H1 (cell line): ENCODE data around the gene RIPPLY1.

Source experiments
- EZH2 ChIP-seq: fragments of 200-600 bp; sonication (generic); IDR thresholded peaks from 2 replicates; pipeline ENCODE4 v1.7.1; 2012; ENCODE audit warnings: low read depth, mild to moderate bottlenecking, moderate library complexity, low read length, inconsistent platforms; ENCODE audit not compliant: severe bottlenecking
- RAD21 ChIP-seq, 2 experiments: IDR thresholded peaks in 1 of 2; conservative IDR thresholded peaks in 1 of 2; 2 replicates each; pipeline ENCODE4 v1.6.1; 2011; ENCODE audit warnings: low read depth in 2 of 2, low read length in 2 of 2, improper control_type of control experiment in 1 of 2, inconsistent platforms in 1 of 2, mild to moderate bottlenecking in 1 of 2, moderate library complexity in 1 of 2
- TBP ChIP-seq: IDR thresholded peaks from 2 replicates; pipeline ENCODE4 v1.6.1; 2011; ENCODE audit warnings: low read depth, low read length, improper control_type of control experiment
- TF ChIP-seq, protein P1 (sequence below), 3 experiments: IDR thresholded peaks; 1 replicate in 2 of 3; 2 replicates in 1 of 3; pipeline versions ENCODE4 v1.5.1 to v1.6.1; 2011; ENCODE audit warnings: low read length in 3 of 3, mild to moderate bottlenecking in 3 of 3, inconsistent platforms in 2 of 3, low read depth in 1 of 3, moderate library complexity in 1 of 3; ENCODE audit not compliant: insufficient read depth in 1 of 3; ENCODE audit errors: control extremely low read depth in 1 of 3

DNA sequence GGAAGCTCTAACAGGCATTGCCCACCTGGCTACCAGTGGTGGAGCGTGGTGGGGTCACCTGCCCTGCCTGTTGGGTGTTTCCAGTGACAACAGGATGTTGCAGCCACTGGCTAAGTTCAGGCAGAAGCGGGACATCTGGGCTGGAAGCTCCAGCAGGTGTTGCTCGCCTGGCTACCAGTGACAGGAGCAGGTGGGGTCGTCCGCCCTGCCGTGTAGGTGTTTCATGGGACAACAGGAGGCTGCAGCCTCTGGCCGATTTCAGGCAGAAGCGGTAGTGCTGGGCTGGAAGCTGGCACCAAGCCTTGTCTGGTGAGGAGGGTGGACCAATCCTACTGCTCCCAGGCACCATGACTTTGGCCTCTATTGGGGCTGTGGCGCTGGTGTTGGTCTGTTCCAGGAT, 39.4 kb downstream of the RIPPLY1 start:
- TF ChIP-seq, protein P1, sequence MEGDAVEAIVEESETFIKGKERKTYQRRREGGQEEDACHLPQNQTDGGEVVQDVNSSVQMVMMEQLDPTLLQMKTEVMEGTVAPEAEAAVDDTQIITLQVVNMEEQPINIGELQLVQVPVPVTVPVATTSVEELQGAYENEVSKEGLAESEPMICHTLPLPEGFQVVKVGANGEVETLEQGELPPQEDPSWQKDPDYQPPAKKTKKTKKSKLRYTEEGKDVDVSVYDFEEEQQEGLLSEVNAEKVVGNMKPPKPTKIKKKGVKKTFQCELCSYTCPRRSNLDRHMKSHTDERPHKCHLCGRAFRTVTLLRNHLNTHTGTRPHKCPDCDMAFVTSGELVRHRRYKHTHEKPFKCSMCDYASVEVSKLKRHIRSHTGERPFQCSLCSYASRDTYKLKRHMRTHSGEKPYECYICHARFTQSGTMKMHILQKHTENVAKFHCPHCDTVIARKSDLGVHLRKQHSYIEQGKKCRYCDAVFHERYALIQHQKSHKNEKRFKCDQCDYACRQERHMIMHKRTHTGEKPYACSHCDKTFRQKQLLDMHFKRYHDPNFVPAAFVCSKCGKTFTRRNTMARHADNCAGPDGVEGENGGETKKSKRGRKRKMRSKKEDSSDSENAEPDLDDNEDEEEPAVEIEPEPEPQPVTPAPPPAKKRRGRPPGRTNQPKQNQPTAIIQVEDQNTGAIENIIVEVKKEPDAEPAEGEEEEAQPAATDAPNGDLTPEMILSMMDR (IDR thresholded peaks at IDR 0.05; ENCODE audit: control extremely low read depth in 1 of 3, insufficient read depth in 1 of 3, low read depth in 1 of 3, low read length in 3 of 3): no peak
- TF ChIP-seq EZH2: no peak
- TF ChIP-seq RAD21 (IDR thresholded peaks at IDR 0.05 in 1 of 2, conservative IDR thresholded peaks at IDR 0.05 in 1 of 2; ENCODE audit: low read depth in 2 of 2, low read length in 2 of 2): no peak
- no peak for TF ChIP-seq TBP
